Choroid plexus epithelial cell (primary cell): Measurements from ENCODE around the gene PGR.

Experiments used
- DNase-seq: peaks from one replicate; pipeline ENCODE4 v3.0.0-alpha.2; 2010; ENCODE audit warnings: low read depth
- H3K4me3 ChIP-seq: 2 replicates; pipeline ENCODE4 v1.5.1; 2011; ENCODE audit warnings: low read depth, mild to moderate bottlenecking, control low read depth, low read length, moderate library complexity
- TF ChIP-seq, protein P1 (sequence below): conservative IDR thresholded peaks from 2 replicates; pipeline ENCODE4 v1.5.1; 2011; ENCODE audit warnings: low read depth, mild to moderate bottlenecking, control low read depth, inconsistent platforms, low read length, moderate library complexity

The PGR gene

GRCh38 chr11:101113540-101113939, 16.1 kb downstream of the PGR start:
- no peak for DNase-seq
- H3K4me3 ChIP-seq = no peak overlapping the region
- TF ChIP-seq, protein P1, sequence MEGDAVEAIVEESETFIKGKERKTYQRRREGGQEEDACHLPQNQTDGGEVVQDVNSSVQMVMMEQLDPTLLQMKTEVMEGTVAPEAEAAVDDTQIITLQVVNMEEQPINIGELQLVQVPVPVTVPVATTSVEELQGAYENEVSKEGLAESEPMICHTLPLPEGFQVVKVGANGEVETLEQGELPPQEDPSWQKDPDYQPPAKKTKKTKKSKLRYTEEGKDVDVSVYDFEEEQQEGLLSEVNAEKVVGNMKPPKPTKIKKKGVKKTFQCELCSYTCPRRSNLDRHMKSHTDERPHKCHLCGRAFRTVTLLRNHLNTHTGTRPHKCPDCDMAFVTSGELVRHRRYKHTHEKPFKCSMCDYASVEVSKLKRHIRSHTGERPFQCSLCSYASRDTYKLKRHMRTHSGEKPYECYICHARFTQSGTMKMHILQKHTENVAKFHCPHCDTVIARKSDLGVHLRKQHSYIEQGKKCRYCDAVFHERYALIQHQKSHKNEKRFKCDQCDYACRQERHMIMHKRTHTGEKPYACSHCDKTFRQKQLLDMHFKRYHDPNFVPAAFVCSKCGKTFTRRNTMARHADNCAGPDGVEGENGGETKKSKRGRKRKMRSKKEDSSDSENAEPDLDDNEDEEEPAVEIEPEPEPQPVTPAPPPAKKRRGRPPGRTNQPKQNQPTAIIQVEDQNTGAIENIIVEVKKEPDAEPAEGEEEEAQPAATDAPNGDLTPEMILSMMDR = no peak

GRCh38 chr11:101104716-101105115, 24.9 kb downstream of the PGR start:
- H3K4me3 ChIP-seq = no peak overlapping the region
- no peak for DNase-seq
- TF ChIP-seq, protein P1 = no peak

- H3K4me3 ChIP-seq = no peak overlapping the region
- TF ChIP-seq, protein P1 = no peak
- DNase-seq = no peak
These were observed 26.2 kb downstream of the PGR start for GRCh38 chr11:101103433-101103832.

GRCh38 chr11:101100601-101101000, 29.0 kb downstream of the PGR start:
- no peak overlapping the region for H3K4me3 ChIP-seq
- TF ChIP-seq, protein P1 = no peak
- no peak for DNase-seq

DNA sequence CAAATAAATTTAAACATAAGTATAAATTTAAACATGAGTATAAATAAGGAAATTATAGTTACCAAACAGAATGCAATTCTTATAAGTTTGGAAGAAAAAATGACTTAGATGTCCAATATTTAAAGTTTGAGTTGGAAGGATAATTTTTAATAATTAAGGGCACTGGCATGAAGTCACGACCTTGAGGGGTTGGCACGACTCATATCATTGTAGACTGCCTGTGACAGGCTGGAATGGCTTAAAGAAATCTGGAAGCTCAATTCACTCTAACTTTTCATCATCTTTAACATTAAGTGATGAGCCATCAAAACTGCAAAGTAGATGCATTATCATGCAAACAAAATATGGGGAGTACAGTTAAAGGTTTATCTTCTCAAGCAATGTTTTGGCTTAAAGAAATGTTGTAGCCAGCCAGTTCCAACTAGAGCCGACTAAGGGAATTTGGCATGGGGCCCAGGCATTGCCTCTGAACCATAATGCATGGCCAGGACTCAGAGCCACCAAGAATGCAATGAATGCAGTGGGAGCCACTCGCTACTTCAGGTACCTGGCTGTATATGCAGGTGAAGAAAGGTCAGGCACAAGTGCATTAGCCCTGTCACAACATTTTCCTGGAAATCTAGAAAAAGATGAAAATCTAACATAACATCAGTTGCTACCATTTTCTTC, 33.4 kb downstream of the PGR start:
- DNase-seq = peak; percentile 13
- no peak overlapping the region for H3K4me3 ChIP-seq
- TF ChIP-seq, protein P1 = no peak

GRCh38 chr11:101091781-101092180, 37.8 kb downstream of the PGR start:
- no peak for DNase-seq
- TF ChIP-seq, protein P1 = no peak

DNA sequence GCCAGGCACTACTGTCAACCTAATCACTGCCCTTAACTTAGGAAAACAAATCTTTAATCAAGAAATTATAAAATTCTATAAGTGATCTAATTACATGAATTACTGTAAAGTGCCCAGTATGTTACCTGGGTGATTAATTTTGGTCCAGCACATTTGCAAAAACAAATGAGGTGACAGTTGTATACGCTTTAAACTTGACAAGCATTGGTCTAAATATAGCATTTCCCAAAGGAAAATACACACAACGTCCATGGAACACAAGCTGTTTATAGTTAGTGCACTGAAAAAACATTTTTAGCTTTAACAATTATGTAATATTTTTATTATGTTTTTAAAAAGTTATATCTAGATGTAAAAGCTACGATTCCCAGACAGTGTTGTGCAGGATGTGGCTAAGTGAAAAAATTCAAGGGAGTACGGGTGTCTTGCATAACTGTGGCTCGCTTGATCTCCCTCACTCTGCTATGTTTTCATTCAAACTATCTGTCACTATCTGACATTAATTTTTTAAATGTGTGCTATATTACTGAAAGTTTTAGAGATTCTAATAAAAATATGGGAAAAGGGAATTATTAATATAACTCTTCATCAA, 38.8 kb downstream of the PGR start:
- DNase-seq = no peak
- TF ChIP-seq, protein P1 = no peak
- H3K4me3 ChIP-seq = no peak overlapping the region

More at GRCh38 chr11:101091781-101092180, 37.8 kb downstream of the PGR start:
- no peak overlapping the region for H3K4me3 ChIP-seq
